K562 (cell line): ENCODE data around the gene RIMOC1. TPM values are rescaled to one million over a fixed set of nuclear protein-coding genes. Genes with fewer than 3 reads are reported as not detected.
A peak's percentile ranks its signal among the peaks of the same experiment; 100 is the strongest.

Experiments
- CBX2 ChIP-seq: fragments of 200-600 bp; sonication (generic); IDR thresholded peaks from one replicate; pipeline ENCODE4 v1.6.1; 2012; ENCODE audit warnings: mild to moderate bottlenecking, low read length, inconsistent platforms; ENCODE audit not compliant: insufficient read depth, poor library complexity, severe bottlenecking
- EP300 ChIP-seq: IDR thresholded peaks from 2 replicates; pipeline ENCODE4 v1.6.1; 2012; ENCODE audit warnings: low read length, improper control_type of control experiment
- GABPA ChIP-seq: fragments of 200-800 bp; sonication (Bioruptor generic); conservative IDR thresholded peaks from 2 replicates; pipeline ENCODE4 v1.6.1; 2016; ENCODE audit warnings: low read depth, missing genetic modification characterization, missing compliant biosample characterization
- HDAC1 ChIP-seq, 2 experiments: fragments of 450-650 bp; IDR thresholded peaks; 2 replicates each; pipeline ENCODE4 v1.6.1; 2016 to 2017; ENCODE audit warnings: inconsistent platforms in 1 of 2, mild to moderate bottlenecking in 1 of 2, moderate library complexity in 1 of 2
- MEIS2 ChIP-seq: fragments of 450-650 bp; IDR thresholded peaks from 2 replicates; pipeline ENCODE4 v1.6.1; 2014; ENCODE audit warnings: mild to moderate bottlenecking; ENCODE audit not compliant: partially characterized antibody
- MYC ChIP-seq, 2 experiments: fragments of 250-450 bp in 1 of 2; sonication (Bioruptor Pico) in 1 of 2; IDR thresholded peaks; 2 replicates each; pipeline versions ENCODE4 v1.5.1 to v1.6.1; 2012 to 2021; ENCODE audit warnings: low read depth in 2 of 2, borderline replicate concordance in 1 of 2, improper control_type of control experiment in 1 of 2, low read length in 1 of 2, mild to moderate bottlenecking in 1 of 2, moderate library complexity in 1 of 2
- NFE2L1 ChIP-seq: fragments of 450-650 bp; IDR thresholded peaks from 2 replicates; pipeline ENCODE4 v1.6.1; 2016; ENCODE audit warnings: missing genetic modification characterization, low read depth, mild to moderate bottlenecking, missing compliant biosample characterization, moderate library complexity, borderline replicate concordance
- NR4A1 ChIP-seq, 2 experiments: fragments of 250-450 bp in 1 of 2; fragments of 450-650 bp in 1 of 2; sonication (Bioruptor Pico) in 1 of 2; IDR thresholded peaks; 2 replicates each; pipeline versions ENCODE4 v1.4.0 to v1.6.1; 2016 to 2020; ENCODE audit warnings: mild to moderate bottlenecking in 2 of 2, missing compliant biosample characterization in 1 of 2, missing genetic modification characterization in 1 of 2, moderate library complexity in 1 of 2
- TBP ChIP-seq: optimal IDR thresholded peaks from 2 replicates; pipeline ENCODE3; 2011; ENCODE audit warnings: low read depth, low read length, improper control_type of control experiment
- ZNF175 ChIP-seq: fragments of 200-800 bp; sonication (Bioruptor generic); IDR thresholded peaks from 2 replicates; pipeline ENCODE4 v1.6.1; 2016; ENCODE audit warnings: low read depth, mild to moderate bottlenecking, missing genetic modification characterization, missing compliant biosample characterization
- ZNF79 ChIP-seq: fragments of 250-450 bp; sonication (Bioruptor Pico); IDR thresholded peaks from 2 replicates; pipeline ENCODE4 v1.4.0; 2020; ENCODE audit warnings: low read depth, mild to moderate bottlenecking, moderate library complexity
- polyA plus RNA-seq, 8 experiments: library from polyadenylated mRNA; depleted of rRNA in 4 of 8; stranded (reverse) in 5 of 8; unstranded in 3 of 8; fragments of >200 nt; fragmentation: Nextera tagmentation in 2 of 8; fragmentation: Illumina TruSeq in 1 of 8; extraction: Ambion mirVana in 2 of 8; extraction: Trizol in 1 of 8; gene quantifications; 2 replicates each; pipeline versions ENCODE4 v1.2.1 to v1.2.3, GENCODE V29; 2011 to 2014; ENCODE audit warnings: inconsistent platforms in 1 of 8, missing spikeins in 1 of 8
- total RNA-seq, 7 experiments: library from RNA; depleted of rRNA in 6 of 7; stranded (reverse); fragments of >200 nt in 6 of 7; fragmentation: Illumina TruSeq in 2 of 7; extraction: Trizol in 2 of 7; gene quantifications; 2 replicates each; pipeline versions ENCODE4 v1.2.1 to v1.2.3, GENCODE V29; 2011 to 2021; ENCODE audit warnings: low replicate concordance in 1 of 7
- TF ChIP-seq, protein P1 (sequence below): fragments of 450-650 bp; IDR thresholded peaks from 2 replicates; pipeline ENCODE4 v1.6.1; 2016; ENCODE audit warnings: mild to moderate bottlenecking, moderate library complexity
- TF ChIP-seq, protein P2 (sequence below): fragments of 450-650 bp; IDR thresholded peaks from 2 replicates; pipeline ENCODE4 v1.6.1; 2016; ENCODE audit warnings: missing biosample characterization, missing genetic modification characterization
- TF ChIP-seq, protein P3 (sequence below): sonication (generic); formaldehyde crosslinking; IDR thresholded peaks from 2 replicates; pipeline ENCODE4 v1.8.1; 2022; ENCODE audit warnings: missing genetic modification reagents

Gene RIMOC1
- total and polyA plus RNA-seq, 9 of the 15 experiments (the other 6 are each of a cell fraction or from before 2014, with no cell fraction given): 11.6 to 63.1 (median 30.8) TPM

DNA sequence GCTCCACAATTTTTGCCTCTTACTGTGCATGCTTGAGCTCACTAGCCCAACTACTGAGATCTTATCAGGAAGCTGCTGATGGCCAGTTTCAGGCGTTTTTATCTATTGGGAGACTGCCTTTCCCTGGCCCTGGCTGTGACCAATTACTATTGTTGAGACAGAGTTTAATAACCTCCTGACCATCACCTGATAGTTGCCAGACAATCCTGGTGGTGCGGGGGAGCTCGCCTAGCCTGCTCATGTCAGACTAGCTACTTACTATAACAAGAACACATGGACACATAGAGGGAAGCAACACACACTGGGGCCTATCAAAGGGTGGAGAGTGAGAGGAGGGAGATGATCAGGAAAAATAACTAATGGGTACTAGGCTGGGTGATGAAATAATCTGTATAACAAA lies 20.9 kb upstream of the RIMOC1 start (continued):
- TF ChIP-seq, protein P1, sequence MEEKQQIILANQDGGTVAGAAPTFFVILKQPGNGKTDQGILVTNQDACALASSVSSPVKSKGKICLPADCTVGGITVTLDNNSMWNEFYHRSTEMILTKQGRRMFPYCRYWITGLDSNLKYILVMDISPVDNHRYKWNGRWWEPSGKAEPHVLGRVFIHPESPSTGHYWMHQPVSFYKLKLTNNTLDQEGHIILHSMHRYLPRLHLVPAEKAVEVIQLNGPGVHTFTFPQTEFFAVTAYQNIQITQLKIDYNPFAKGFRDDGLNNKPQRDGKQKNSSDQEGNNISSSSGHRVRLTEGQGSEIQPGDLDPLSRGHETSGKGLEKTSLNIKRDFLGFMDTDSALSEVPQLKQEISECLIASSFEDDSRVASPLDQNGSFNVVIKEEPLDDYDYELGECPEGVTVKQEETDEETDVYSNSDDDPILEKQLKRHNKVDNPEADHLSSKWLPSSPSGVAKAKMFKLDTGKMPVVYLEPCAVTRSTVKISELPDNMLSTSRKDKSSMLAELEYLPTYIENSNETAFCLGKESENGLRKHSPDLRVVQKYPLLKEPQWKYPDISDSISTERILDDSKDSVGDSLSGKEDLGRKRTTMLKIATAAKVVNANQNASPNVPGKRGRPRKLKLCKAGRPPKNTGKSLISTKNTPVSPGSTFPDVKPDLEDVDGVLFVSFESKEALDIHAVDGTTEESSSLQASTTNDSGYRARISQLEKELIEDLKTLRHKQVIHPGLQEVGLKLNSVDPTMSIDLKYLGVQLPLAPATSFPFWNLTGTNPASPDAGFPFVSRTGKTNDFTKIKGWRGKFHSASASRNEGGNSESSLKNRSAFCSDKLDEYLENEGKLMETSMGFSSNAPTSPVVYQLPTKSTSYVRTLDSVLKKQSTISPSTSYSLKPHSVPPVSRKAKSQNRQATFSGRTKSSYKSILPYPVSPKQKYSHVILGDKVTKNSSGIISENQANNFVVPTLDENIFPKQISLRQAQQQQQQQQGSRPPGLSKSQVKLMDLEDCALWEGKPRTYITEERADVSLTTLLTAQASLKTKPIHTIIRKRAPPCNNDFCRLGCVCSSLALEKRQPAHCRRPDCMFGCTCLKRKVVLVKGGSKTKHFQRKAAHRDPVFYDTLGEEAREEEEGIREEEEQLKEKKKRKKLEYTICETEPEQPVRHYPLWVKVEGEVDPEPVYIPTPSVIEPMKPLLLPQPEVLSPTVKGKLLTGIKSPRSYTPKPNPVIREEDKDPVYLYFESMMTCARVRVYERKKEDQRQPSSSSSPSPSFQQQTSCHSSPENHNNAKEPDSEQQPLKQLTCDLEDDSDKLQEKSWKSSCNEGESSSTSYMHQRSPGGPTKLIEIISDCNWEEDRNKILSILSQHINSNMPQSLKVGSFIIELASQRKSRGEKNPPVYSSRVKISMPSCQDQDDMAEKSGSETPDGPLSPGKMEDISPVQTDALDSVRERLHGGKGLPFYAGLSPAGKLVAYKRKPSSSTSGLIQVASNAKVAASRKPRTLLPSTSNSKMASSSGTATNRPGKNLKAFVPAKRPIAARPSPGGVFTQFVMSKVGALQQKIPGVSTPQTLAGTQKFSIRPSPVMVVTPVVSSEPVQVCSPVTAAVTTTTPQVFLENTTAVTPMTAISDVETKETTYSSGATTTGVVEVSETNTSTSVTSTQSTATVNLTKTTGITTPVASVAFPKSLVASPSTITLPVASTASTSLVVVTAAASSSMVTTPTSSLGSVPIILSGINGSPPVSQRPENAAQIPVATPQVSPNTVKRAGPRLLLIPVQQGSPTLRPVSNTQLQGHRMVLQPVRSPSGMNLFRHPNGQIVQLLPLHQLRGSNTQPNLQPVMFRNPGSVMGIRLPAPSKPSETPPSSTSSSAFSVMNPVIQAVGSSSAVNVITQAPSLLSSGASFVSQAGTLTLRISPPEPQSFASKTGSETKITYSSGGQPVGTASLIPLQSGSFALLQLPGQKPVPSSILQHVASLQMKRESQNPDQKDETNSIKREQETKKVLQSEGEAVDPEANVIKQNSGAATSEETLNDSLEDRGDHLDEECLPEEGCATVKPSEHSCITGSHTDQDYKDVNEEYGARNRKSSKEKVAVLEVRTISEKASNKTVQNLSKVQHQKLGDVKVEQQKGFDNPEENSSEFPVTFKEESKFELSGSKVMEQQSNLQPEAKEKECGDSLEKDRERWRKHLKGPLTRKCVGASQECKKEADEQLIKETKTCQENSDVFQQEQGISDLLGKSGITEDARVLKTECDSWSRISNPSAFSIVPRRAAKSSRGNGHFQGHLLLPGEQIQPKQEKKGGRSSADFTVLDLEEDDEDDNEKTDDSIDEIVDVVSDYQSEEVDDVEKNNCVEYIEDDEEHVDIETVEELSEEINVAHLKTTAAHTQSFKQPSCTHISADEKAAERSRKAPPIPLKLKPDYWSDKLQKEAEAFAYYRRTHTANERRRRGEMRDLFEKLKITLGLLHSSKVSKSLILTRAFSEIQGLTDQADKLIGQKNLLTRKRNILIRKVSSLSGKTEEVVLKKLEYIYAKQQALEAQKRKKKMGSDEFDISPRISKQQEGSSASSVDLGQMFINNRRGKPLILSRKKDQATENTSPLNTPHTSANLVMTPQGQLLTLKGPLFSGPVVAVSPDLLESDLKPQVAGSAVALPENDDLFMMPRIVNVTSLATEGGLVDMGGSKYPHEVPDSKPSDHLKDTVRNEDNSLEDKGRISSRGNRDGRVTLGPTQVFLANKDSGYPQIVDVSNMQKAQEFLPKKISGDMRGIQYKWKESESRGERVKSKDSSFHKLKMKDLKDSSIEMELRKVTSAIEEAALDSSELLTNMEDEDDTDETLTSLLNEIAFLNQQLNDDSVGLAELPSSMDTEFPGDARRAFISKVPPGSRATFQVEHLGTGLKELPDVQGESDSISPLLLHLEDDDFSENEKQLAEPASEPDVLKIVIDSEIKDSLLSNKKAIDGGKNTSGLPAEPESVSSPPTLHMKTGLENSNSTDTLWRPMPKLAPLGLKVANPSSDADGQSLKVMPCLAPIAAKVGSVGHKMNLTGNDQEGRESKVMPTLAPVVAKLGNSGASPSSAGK: peak; percentile 68
- TF ChIP-seq NR4A1 (CRISPR knock-in tag; IDR thresholded peaks at IDR 0.05): 0 out of 2 replicates have a peak, but pooled peaks have one; percentile 27
- no peak for TF ChIP-seq NR4A1 (tag; IDR thresholded peaks at IDR 0.05)
- TF ChIP-seq ZNF175: no peak
- TF ChIP-seq ZNF79 (CRISPR knock-in tag): no peak
- TF ChIP-seq GABPA: no peak
- TF ChIP-seq, protein P2, sequence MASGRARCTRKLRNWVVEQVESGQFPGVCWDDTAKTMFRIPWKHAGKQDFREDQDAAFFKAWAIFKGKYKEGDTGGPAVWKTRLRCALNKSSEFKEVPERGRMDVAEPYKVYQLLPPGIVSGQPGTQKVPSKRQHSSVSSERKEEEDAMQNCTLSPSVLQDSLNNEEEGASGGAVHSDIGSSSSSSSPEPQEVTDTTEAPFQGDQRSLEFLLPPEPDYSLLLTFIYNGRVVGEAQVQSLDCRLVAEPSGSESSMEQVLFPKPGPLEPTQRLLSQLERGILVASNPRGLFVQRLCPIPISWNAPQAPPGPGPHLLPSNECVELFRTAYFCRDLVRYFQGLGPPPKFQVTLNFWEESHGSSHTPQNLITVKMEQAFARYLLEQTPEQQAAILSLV (tag): no peak
- peak; percentile 73; the same call in 1 of the 2 replicates for TF ChIP-seq MYC (IDR thresholded peaks at IDR 0.05; ENCODE audit: low read depth, low read length)
- TF ChIP-seq MYC (CRISPR knock-in tag; IDR thresholded peaks at IDR 0.05; ENCODE audit: borderline replicate concordance, low read depth): no peak
- TF ChIP-seq NFE2L1 (tag): no peak
- TF ChIP-seq TBP: peak; percentile 27
- TF ChIP-seq EP300: peak; percentile 79
- TF ChIP-seq HDAC1 (IDR thresholded peaks at IDR 0.05): no peak; a peak in 1 of 4 replicates
- TF ChIP-seq MEIS2: no peak
- TF ChIP-seq, protein P3, sequence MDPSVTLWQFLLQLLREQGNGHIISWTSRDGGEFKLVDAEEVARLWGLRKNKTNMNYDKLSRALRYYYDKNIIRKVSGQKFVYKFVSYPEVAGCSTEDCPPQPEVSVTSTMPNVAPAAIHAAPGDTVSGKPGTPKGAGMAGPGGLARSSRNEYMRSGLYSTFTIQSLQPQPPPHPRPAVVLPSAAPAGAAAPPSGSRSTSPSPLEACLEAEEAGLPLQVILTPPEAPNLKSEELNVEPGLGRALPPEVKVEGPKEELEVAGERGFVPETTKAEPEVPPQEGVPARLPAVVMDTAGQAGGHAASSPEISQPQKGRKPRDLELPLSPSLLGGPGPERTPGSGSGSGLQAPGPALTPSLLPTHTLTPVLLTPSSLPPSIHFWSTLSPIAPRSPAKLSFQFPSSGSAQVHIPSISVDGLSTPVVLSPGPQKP (CRISPR knock-in tag): no peak
- no peak for TF ChIP-seq CBX2
